ENCODE measurements around the gene CCNY.

The CCNY gene

GRCh38 chr10:35486297-35486990 lies 150.1 kb downstream of the CCNY start:
- DNase-seq (ENCODE audit: low spot score): no peak

DNA sequence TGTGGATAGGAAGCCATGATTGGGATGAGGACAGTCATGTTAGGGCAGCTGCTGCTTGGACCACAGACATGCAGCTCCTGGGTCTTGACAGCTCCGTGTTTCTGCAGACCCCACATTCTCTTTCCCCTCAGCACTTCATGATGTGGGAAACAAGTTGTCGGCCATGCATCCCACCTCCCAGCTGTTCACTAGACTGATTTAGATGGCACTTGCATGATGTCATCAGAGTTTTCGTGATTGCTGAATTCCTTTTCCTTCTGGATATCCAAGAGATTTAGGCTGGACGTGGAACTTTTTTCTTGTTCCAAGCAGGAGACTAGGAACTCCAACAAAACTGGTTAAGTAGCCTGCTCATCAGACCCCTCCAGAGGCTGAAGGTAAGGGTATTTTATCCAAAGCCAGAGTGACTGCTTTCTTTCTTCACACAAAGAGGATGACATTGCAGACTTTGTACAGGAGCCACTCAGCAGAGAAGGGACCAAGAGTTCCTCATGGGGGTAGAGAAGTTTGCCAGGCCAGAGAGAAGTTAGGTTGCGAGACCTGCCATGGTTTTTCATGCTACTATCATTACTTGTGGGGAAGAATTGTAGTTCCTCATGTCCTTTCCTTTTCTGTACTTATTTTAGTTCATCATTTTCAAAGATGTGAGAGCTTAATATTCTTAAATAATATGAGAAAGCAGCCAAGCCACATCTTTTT lies 151.2 kb downstream of the CCNY start:
- no peak for DNase-seq (ENCODE audit: low spot score)

DNA sequence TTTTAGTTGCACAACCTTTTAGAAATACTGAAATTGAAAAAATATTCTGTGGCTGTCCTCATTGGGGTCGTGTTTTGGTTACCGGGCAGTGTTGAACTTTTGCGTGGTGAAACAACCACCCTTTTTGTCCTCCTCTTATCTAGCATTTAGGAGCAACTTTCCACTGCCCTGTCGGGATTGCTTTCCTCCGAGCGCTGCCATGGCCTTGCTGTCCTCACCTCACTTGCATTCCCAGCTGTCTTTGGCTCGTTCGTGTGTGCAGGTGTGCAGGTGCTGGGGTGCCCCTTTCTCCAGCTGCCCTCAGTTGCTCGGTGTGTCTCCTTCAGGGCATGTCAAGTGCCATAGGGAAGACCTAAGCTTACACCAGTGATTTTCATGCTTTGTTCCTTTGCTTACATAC lies 151.9 kb downstream of the CCNY start:
- DNase-seq (ENCODE audit: low spot score): no peak

DNA sequence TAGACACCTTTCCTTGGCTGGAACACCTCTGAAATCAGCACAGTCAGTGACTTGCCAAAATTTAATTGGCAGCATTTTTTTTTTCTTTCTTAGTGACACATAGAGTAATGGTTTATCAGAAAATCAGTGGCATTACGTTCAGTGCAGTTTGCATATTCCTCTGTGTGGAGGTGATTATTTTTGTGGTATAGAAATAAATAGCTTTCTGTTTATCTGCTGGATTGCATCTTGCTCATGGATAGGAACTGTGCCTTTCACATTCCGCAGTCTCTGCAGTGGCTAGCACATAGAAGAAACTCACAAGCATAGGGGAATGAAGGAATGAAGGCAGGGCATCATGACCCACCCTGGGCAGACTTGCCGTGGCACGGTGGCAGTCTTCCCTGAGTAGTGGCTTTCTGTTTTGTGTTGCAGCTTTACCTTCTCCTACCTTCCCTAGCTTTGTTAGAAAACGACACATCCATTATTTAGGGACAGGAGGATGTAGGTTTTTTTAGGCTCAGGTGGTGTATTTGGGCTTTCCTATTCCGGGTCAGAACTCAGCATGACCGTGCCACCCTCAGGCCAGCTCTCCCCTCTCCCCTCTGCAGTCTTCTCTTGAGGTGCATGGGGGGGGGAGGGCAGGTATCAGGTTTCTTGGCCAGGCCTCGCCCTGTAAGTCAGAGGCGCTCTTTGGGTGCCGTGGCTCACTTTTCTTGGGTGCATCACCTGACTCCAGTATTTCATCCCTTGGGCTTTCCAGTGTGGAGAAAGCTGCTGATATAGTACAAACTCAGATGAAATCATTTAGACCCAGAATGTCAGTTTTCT lies 156.3 kb downstream of the CCNY start:
- peak; percentile 50 for DNase-seq (ENCODE audit: low spot score)

DNA sequence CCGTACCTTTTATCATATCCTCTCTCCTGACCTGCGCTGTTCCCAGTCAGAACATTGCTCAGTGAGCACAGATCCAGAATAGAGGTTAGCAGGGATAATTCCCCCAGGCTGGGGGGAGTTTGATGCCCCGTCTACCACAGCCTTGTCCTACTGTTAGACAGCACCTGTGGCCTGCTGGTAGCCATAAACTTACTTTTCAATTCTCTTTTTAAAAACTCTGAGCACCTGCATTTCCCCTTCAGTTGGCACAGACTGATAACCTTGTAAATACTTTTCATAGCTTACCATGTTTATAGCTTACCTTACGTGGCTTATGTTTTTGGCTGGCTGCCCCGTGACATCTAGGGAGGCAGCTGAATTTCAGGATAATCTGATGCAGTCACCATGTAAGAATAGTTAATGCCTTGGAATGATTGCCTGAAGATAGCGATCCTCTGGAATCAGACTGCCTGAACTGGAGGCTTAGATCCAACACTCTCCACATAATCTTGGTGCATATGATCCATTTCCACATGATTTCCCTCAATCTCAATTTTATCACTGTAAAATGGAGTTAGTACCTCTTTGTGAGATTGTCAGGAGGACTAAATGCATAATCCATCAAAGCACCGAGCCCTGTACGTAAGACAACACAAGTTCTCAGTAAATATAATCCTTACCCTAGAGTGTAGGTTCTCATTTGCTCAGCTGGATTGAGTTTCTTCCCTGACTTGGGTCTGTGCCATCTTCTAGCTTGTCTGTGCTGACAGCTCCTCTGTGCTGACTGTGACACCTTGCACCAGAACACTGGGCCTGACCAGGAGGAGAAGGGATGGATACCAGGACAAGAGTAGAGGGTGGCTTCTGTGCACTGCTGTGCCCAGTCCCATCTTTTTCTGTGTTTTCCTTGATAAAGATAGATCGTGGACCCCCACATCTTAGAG lies 157.1 kb downstream of the CCNY start:
- no peak for DNase-seq (ENCODE audit: low spot score)

- no peak for DNase-seq (ENCODE audit: low spot score)
These were observed 159.3 kb downstream of the CCNY start for GRCh38 chr10:35495521-35496119.

GRCh38 chr10:35497909-35498308 lies 161.6 kb downstream of the CCNY start:
- no peak for DNase-seq (ENCODE audit: low spot score)

- DNase-seq (ENCODE audit: low spot score): no peak
These were observed 162.4 kb downstream of the CCNY start for GRCh38 chr10:35498693-35499092.

- no peak for DNase-seq (ENCODE audit: low spot score)
These were observed 165.6 kb downstream of the CCNY start for GRCh38 chr10:35501923-35502322.

DNA sequence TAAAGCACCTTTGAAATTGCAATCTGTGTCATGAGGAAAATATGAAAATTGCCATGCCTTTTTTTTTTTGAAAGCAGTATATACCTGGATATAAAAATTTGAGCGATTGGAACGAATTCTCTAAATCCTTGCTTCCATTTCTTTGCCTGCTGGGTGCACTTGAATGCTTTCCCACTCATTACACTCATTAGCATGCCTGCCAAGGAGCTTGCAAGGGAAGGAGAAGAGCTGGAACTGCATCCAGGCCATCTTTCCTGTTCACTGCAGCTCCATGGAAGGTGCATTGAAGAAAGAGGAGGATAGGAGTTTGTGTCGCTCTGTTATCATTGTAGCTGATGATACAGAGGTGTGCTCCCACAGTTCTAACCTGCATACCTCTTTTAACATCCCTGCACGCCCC lies 166.4 kb downstream of the CCNY start:
- DNase-seq (ENCODE audit: low spot score): no peak

- DNase-seq (ENCODE audit: low spot score): no peak
These were observed 167.3 kb downstream of the CCNY start for GRCh38 chr10:35503578-35503977.

DNA sequence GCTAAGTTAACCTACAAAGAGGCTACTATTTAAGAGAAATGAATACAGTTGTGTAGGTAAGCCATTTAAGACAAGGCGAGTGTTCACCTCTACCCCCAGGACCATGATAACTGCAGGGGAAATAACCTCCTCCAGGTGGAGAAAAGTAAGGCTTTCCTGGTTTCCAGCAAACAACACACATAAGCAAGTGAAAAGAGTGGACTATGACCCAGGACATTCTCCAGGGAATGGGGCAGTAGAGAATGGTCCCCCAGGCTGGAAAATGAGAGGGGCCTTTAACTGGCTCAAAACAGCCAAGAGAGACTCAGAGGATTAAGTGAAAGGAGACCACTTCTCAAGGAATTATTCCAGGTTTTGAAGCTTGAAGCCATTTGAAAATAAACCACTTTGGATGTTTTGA lies 167.8 kb downstream of the CCNY start:
- DNase-seq (ENCODE audit: low spot score): no peak

DNA sequence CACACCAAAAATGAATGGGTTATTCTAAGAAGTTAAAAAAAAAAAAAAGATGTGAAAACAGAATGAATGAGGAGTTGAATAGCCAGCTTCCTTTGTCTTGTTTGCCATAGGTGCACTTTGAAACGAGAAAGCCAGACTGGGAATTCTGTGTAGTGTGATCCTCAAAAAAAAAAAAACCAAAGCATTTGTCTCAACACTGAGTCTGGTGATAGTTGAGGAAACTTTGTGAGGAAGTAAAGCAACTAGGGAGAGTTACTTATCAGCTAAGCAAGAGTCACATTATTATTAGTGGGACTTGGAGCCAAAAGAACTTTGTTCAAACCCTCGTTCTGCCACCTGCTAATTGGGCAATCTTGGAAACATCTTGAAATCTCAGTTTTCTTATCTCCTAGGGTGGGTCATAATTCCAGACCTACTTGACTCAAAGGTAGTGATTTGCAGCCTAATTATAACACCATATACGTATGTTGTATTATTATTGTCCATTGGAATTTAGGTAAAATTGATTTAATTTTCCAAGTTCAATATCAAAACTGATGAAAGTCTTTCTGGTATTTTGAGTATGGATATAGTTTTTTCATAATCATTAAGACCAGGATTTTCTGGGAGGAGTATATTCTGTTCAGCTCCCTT lies 169.0 kb downstream of the CCNY start:
- no peak for DNase-seq (ENCODE audit: low spot score)

GRCh38 chr10:35506741-35507140 lies 170.4 kb downstream of the CCNY start:
- no peak for DNase-seq (ENCODE audit: low spot score)

DNA sequence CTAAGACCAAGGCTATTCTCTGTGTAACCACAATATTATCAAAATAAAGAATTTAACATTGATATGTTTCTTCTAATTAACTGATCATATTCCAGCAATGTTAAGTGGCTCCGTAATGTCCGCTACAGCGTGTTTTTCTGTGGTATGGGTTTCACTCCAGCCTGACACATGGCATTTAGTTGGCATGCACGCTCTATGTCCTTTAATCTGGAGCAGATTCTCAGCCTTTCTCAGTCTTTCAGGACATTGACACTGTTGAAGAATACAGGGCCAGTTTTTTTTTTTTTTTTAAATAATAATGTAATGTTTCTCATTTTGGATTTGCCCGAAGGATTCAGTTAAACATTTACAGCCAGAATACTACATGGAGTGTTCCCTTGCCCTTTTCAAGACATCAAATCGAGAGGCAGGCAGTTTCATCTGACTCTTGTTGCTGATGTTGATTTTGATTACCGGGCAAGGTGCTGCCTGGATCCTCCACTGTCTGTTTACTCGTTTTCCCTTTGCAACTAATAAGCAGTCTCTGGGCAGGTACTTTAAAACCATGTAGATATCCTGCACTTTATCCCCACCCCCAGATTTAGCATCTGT lies 171.3 kb downstream of the CCNY start:
- no peak for DNase-seq (ENCODE audit: low spot score)

DNA sequence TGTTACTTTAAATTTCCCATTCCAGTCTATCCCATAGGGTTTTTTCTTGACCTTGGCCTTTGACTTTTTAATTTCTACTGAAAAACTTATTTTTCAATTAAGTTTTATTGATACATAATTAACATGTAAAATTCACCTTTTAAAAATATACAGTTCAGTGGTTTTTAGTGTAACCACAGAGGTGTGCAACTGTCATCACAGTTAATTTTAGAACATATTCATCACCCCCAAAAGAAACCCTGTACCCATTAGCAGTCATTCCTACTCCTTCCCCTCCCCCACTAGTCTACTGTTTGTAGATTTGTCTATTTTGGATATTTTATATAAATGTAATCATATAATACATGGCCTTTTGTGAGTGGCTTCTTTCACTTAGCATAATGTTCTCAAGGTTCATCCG lies 172.3 kb downstream of the CCNY start:
- DNase-seq (ENCODE audit: low spot score): no peak

- no peak for DNase-seq (ENCODE audit: low spot score)
These were observed 174.6 kb downstream of the CCNY start for GRCh38 chr10:35510891-35511290.

DNA sequence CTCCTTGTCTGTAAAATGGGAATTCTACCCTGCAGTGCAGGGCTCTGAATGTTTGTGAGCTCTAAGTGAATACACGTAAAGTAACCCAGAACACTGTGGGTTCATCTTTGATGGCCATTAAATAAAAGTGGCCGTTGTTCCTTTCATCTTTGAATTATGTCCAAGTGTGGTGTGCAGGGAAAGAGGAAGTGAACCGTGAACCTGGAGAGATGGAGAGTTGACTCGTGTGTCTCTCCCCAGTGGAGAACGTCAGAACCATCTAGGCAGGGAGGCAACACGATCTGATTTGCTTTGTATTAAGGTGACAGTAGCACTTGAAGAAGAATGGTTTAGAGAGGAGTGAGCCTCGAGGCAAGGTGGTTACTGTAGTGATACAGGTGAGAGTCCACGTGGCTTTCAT lies 175.3 kb downstream of the CCNY start:
- no peak for DNase-seq (ENCODE audit: low spot score)

DNA sequence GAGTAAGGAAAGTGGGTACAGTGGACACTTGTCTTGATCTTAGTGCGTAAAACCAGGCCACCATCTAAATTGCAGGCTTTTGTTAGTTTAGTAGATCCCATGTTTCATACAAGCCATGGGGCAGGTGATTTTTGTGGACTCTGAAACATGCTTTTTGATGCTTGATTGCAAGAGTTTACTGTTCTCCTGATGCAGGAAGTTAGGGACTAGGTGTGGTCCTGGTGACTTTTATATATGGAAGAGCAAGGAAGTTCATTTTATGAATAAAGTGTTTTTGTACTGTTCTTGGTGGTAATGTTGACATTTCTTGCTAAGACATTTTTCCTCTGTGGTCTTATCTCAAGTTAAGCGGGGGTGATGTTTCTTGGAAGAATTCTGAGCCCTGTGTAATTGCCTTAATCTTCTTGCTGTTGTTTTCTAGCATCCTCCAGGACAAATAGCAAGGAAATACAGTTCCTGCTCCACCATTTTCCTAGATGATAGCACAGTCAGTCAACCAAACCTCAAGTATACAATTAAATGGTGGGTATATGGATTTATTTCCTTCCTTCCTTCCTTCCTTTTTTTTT lies 179.9 kb downstream of the CCNY start:
- no peak for DNase-seq (ENCODE audit: low spot score)

GRCh38 chr10:35517431-35518181 lies 181.3 kb downstream of the CCNY start:
- no peak for DNase-seq (ENCODE audit: low spot score)
